HL-60/S4 treated with phorbol 12-myristate 13-acetate at 8.2 ng/mL for 4 days and 3 days (cell line): ENCODE results near the gene FUT6.
"Not testable (repeated sequence)": the region's sequence is repeated elsewhere in the genome, so short reads cannot be mapped to it uniquely, and the experiment has no call there.

ENCODE experiments used
- in situ Hi-C: fragments of 300-500 bp; cut with MboI; formaldehyde crosslinking; loops from 2 replicates; pipeline ENCODE4 v1.15.0; 2022; ENCODE audit warnings: low sequenced_read_pairs

Gene FUT6

DNA sequence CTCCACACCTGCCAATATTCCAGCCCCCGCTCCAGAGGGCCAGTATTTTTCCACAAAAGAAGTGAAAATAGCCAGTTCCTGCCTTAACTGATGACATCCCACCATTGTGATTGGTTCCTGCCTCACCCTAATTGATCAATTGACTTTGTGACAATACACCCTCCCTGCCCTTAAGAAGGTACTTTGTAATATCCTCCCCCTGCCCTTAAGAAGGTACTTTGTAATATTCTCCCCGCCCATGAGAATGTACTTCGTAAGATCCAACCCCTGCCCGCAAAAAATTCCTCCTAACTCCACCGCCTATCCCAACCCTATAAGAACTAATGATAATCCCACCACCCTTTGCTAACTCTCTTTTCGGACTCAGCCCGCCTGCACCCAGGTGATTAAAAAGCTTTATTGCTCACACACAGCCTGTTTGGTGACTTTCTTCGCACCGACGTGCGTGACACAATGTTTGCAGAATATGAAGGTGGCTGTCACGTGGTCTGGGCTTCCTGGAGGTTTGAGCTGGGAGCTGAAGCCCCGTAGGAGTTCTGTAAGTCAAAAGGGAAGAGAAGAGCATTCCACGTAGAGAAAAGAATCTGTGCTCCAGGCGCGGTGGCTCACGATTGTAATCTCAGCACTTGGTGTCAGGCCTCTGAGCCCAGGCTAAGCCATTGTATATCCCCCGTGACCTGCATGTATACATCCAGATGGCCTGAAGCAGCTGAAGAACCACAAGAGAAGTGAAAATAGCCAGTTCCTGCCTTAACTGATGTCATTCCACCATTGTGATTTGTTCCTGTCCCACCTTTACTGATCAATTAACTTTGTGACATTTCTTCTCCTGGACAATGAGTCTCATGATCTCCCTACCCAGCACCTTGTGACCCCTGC lies 17.9 kb upstream of the FUT6 start:
- in situ Hi-C loops = no loop called here

DNA sequence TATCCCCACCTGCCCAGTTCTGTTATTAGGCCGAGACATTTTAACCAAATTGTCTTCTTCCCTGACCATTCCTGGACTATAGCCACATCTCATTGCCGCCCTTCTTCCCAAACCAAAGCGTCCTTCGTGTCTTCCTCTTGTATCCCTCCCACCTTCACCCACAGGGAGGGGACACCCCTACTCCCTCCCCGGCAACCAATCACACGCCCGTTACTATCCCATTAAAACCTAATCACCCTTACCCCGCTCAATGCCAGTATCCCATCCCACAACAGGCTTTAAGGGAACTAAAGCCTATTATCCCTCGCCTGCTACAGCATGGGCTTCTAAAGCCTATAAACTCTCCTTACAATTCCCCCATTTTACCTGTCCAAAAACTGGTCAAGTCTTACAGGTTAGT lies 15.6 kb upstream of the FUT6 start:
- in situ Hi-C loops = not testable (repeated sequence)

DNA sequence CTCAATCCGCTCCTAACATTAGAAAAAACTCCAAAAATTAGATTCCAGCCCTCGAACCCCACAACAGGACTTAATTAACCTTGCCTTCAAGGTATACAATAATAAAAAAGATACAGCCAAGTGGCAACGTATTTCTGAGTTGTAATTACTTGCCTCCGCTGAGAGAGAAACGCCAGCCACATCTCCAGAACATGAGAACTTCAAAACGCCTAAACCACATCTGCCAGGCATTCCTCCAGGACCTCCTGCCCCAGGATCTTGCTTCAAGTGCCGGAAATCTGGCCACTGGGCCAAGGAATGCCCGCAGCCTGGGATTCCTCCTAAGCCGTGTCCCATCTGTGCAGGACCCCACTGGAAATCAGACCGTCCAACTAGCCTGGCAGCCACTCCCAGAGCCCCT lies 14.6 kb upstream of the FUT6 start:
- in situ Hi-C loops = not testable (repeated sequence)

- in situ Hi-C loops = no loop called here
These were observed 11.8 kb upstream of the FUT6 start, which contains the start of gene FUT3 for GRCh38 chr19:5851302-5851701. Gene FUT3 (minus strand): TSS chr19:5851449.

- in situ Hi-C loops = no loop called here
These were observed 11.3 kb upstream of the FUT6 start for GRCh38 chr19:5850743-5851293.

- in situ Hi-C loops = no loop called here
These were observed 10.7 kb upstream of the FUT6 start for GRCh38 chr19:5850189-5850588.

DNA sequence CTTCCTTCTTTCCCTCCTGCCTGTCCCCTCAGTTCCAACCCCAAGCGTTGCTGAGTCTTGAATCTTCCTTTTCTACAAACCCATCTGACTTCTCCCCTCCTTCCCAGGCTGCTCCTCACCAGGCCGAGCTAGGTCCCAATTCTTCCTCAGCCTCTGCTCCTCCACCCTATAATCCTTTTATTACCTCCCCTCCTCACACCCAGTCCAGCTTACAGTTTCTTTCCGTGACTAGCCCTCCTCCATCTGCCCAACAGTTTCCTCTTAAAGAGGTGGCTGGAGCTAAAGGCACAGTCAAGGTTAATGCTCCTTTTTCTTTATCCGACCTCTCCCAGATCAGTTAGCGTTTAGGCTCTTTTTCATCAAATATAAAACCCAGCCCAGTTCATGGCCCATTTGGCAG lies 9.1 kb upstream of the FUT6 start:
- in situ Hi-C loops = not testable (repeated sequence)

DNA sequence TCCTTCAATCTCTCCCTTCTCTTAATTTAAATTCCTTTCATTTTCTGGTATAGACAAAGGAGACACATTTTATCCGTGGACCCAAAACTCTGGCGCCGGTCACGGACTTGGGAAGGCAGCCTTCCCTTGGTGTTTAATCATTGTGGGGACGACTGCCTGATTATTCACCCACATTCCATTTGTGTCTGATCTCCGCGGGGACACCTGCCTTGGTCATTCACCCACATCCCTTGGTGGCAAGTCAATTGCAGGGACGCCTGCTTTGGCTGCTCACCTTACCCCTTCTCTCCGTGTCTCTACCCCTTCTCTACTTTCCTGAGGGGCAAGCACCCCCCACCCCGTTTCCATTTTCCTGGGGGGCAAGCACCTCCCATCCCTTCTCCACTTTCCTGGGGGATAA lies 8.3 kb upstream of the FUT6 start:
- in situ Hi-C loops = not testable (repeated sequence)

DNA sequence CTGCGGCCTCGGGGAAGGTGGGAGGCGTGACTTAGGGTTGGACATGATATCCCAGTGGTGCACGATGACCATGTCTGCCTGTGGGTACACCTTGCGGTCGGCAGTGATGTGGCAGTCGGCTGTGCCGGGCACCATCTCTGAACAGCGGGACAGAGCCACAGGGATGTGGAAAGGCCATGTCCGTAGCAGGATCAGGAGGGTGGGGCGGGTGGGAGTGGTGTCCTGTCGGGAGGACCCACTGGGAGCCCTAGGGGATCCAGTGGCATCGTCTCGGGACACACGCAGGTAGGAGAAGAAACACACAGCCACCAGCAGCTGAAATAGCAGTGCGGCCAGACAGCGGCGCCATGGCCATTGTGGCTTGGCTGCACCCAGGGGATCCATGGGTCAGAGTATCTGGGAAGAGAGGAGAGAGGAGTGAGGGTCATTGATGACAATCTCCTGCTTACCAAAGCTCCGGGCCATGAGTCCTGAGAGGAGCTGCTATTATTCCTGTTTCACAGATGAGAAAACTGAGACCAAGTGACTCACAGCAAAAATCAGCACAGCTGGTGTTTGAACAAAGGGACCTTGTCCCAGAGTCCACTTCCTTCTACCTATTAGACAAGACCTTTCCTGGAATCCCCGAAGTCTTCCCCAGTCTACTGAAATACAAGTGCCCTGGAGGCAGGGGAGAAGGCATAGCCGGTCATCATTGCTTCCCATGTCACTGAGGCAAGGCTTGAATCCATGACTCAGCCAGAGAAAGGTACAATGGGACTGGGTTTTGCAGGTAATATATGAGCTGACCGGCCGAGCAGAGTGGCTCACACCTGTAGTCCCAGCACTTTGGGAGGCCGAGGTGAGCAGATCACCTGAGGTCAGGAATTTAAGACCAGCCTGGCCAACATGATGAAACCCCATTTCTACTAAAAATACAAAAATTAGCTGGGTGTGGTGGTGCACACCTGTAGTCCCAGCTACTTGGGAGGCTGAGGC lies 5.2 kb upstream of the FUT6 start:
- in situ Hi-C loops = no loop called here

DNA sequence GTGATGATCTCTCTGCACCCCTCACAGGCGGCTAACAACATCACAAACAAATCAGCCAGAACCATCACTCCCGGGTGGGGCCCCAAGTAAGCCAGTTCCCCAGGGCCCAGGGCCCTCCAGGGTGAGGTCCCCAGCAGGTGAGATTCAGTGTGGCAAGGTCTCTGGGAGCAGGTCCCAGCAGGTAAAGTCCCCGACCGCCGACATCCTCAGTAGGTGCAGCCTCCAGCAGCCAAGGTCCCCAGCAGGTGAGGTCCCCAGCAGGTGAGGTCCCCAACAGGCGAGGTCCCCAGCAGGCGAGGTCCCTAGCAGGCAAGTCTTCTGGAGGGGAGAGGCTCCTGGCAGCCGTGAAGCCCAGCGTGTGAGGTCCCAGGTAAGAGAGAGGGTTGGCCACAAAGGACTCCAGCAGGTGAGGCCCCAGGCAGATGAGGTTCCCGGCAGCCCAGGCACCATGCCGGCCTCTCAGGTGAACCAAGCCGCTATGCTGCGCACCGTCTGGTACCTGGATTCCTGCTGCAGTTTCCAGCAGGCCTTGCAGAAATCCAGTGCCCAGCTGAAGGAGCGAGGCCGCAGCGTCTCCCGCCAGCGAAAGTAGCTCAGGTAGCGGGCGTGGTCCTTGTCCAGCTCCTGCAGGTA lies 3.9 kb upstream of the FUT6 start:
- in situ Hi-C loops = no loop called here

DNA sequence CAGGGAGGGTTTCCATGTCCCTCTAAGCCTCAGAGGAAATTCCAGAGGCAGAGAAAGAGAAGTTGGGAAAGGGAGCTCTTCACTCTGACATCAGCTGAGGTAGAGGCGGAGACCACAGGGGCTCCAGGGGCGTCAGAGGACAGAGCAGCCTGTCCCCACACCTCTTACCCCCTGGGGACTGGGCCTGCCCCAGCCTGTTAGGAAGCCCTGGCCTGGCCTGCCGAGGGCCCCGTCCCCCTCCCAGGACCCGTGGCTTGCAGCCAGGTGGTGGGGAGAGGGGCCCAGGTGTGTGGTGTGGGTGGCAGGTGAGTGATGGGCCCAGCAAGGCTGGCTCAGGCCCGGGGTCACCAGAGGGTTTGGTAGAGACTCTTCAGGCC lies 2.2 kb upstream of the FUT6 start:
- in situ Hi-C loops = not testable (repeated sequence)

GRCh38 chr19:5838353-5839064 lies 993 bp downstream of the FUT6 start:
- in situ Hi-C loops = no loop called here

DNA sequence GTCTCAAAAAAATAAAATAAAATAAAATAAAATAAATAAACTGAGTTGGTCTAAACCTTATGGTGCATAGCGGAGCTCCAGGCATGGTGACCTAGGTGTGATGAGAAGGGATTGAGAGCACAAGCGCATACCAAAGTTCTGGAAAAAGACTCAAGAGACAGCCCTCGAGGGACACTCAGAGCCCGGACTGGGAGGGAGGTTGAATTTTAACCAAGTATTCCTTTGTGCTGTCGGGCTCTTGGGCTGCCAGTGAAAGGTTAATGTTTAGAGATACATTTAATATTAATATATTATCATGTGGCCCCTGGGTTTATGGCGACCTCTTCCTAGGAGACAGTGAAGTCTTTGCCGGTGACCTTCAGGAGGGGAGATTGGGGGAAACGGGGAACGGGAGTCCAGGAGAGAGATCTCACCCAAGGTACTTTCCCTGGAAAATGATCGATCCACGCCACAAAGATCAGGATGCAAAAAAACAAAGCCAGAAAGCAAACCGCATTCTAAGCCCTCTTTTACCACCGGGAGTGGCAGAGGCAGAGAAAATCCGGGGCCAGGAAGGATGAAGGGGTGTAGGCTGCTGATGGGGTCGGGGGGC lies 1.6 kb downstream of the FUT6 start:
- in situ Hi-C loops = no loop called here

DNA sequence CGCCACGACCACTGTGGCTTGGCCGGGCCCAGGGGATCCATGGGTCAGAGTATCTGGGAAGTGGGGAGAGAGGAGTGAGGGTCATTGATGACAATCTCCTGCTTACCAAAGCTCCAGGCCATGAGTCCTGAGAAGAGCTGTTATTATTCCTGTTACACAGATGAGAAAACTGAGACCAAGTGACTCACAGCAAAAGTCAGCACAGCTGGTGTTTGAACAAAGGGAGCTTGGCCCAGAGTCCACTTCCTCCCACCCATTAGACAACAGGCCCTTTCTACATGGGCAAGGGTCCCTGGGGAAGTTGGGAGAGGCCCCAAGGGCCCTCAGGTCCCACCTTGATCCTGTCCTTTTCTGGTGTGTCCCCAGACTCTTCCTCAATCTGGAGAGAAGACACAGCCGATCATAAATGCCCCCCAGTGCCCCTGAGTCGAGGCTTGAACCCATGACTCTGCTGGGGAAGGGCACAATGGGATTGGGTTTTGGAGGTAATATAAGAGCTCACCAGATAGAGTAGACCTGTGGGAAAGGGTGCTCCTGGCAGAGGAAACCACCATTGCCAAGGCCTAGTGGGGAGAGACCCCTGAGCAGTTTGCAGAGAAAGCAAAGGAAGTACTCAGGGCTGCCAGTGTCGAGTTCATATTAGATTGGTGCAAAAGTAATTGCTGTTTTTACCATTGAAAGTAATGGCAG lies 6.8 kb downstream of the FUT6 start:
- in situ Hi-C loops = no loop called here

GRCh38 chr19:5832061-5832460 lies 7.4 kb downstream of the FUT6 start:
- in situ Hi-C loops = no loop called here

DNA sequence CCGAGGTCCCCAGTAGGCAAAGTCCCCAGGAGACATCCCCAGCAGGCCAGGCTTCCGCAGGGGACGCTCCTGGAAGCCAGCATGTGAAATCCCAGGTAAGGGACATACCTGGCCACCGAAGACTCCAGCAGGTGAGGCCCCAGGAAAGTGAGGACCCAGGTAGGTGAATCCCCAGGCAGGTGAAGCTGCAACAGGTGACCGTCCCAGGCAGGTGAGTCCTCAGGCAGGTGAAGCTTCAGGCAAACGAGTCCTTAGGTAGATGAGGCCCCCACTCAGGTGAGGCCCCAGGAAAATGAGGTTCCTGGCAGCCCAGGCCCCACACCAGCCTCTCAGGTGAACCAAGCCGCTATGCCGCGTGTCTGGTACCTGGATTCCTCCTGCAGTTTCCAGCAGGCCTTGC lies 8.3 kb downstream of the FUT6 start:
- in situ Hi-C loops = no loop called here

- in situ Hi-C loops = no loop called here
These were observed 9.8 kb downstream of the FUT6 start for GRCh38 chr19:5829567-5830310.

- in situ Hi-C loops = no loop called here
These were observed 10.6 kb downstream of the FUT6 start for GRCh38 chr19:5828661-5829566.
